ENCODE results near the gene RTL1.

- TF ChIP-seq PBX3 (IDR thresholded peaks at IDR 0.05) (no peak), EP300 (IDR thresholded peaks at IDR 0.05; ENCODE audit: borderline replicate concordance in 1 of 2, low read depth in 1 of 2, low read length in 1 of 2) (no peak)
These were observed 58.2 kb downstream of the RTL1 start for GRCh38 chr14:100845341-100845740.
